Mesodermal cell (in vitro differentiated cells): Measurements from ENCODE around the gene ADGRE1.
"Not testable (repeated sequence)": the region's sequence is repeated elsewhere in the genome, so short reads cannot be mapped to it uniquely, and the experiment has no call there.

Experiments
- H3K27ac ChIP-seq: 2 replicates; pipeline ENCODE4 v1.7.0; 2013; ENCODE audit warnings: mild to moderate bottlenecking, low read depth, low read length, moderate library complexity; ENCODE audit not compliant: severe bottlenecking
- H3K36me3 ChIP-seq: 2 replicates; pipeline ENCODE4 v1.7.1; 2013; ENCODE audit warnings: mild to moderate bottlenecking, low read length, moderate library complexity; ENCODE audit not compliant: control insufficient read depth, insufficient read depth
- H3K4me1 ChIP-seq: one replicate; pipeline ENCODE4 v1.7.1; 2013; ENCODE audit warnings: mild to moderate bottlenecking, low read length; ENCODE audit not compliant: insufficient read depth, control insufficient read depth, poor library complexity, severe bottlenecking
- H3K4me3 ChIP-seq: 2 replicates; pipeline ENCODE4 v1.7.0; 2013; ENCODE audit warnings: low read length, control low read depth, mild to moderate bottlenecking; ENCODE audit not compliant: insufficient read depth, poor library complexity, severe bottlenecking; ENCODE audit errors: extremely low read depth
- H3K9me3 ChIP-seq: 2 replicates; pipeline ENCODE4 v1.7.1; 2013; ENCODE audit warnings: mild to moderate bottlenecking, low read length, moderate library complexity; ENCODE audit not compliant: control insufficient read depth
- WGBS, 2 experiments: methylation state at CpG; one replicate each; pipeline ENCODE4 v1.1.5; 2013; ENCODE audit warnings: missing lambda C conversion rate in 2 of 2; ENCODE audit not compliant: insufficient coverage in 2 of 2; 5-methylcytosine and 5-hydroxymethylcytosine counted together

The ADGRE1 gene

GRCh38 chr19:6861683-6862286, 25.6 kb upstream of the ADGRE1 start:
- H3K9me3 ChIP-seq, result peaks cover 3% of the 10 kb centered on the region
- WGBS, 2 experiments, result 85 to 92% methylated on average over 8 of the region's 10 CpGs
- no peak overlapping the region for H3K4me3 ChIP-seq
- H3K4me1 ChIP-seq, result no peaks in the 10 kb centered on the region
- H3K36me3 ChIP-seq, result no peaks in the 10 kb centered on the region
- H3K27ac ChIP-seq, result no peak overlapping the region

GRCh38 chr19:6862673-6863078, 24.7 kb upstream of the ADGRE1 start:
- Histone ChIP-seq H3K27ac (no peak overlapping the region), H3K4me3 (no peak overlapping the region), H3K4me1 (no peaks in the 10 kb centered on the region), H3K36me3 (no peaks in the 10 kb centered on the region), H3K9me3 (no peaks in the 10 kb centered on the region)
- 3 to 10% methylated on average over 12 to 16 of the region's 16 CpGs for WGBS, 2 experiments

GRCh38 chr19:6864325-6864940, 22.9 kb upstream of the ADGRE1 start:
- Histone ChIP-seq H3K4me3 (no peak overlapping the region), H3K36me3 (no peaks in the 10 kb centered on the region), H3K4me1 (no peaks in the 10 kb centered on the region), H3K27ac (no peak overlapping the region), H3K9me3 (no peaks in the 10 kb centered on the region)
- WGBS, 2 experiments, result 85 to 100% methylated on average over 4 to 5 of the region's 9 CpGs

GRCh38 chr19:6865849-6866248, 21.5 kb upstream of the ADGRE1 start:
- Histone ChIP-seq H3K27ac (no peak overlapping the region), H3K36me3 (no peaks in the 10 kb centered on the region), H3K4me3 (no peak overlapping the region), H3K9me3 (peaks cover 3% of the 10 kb centered on the region), H3K4me1 (no peaks in the 10 kb centered on the region)
- WGBS, 2 experiments, result 78 to 79% methylated on average over 7 to 9 of the region's 10 CpGs

- Histone ChIP-seq H3K4me3 (no peak overlapping the region), H3K9me3 (peaks cover 4% of the 10 kb centered on the region), H3K36me3 (no peaks in the 10 kb centered on the region), H3K27ac (no peak overlapping the region), H3K4me1 (no peaks in the 10 kb centered on the region)
- WGBS, 2 experiments, result 83 to 85% methylated on average over 4 to 6 of the region's 6 CpGs
Measured at GRCh38 chr19:6866741-6867151, 20.6 kb upstream of the ADGRE1 start.

- Histone ChIP-seq H3K36me3 (no peaks in the 10 kb centered on the region), H3K27ac (no peak overlapping the region), H3K4me3 (no peak overlapping the region), H3K9me3 (peaks cover 10% of the 10 kb centered on the region), H3K4me1 (no peaks in the 10 kb centered on the region)
- WGBS, 2 experiments, result 56 to 72% methylated on average over 4 of the region's 4 CpGs
Measured at GRCh38 chr19:6868351-6868750, 19.0 kb upstream of the ADGRE1 start.

- not testable (repeated sequence) for H3K36me3 ChIP-seq, H3K9me3 ChIP-seq, H3K4me1 ChIP-seq, H3K27ac ChIP-seq, H3K4me3 ChIP-seq
- WGBS, 2 experiments, result 87 to 90% methylated on average over 5 to 14 of the region's 22 CpGs
Measured at GRCh38 chr19:6869151-6869882, 18.1 kb upstream of the ADGRE1 start.

- H3K4me1 ChIP-seq, result no peaks in the 10 kb centered on the region
- no peak overlapping the region for H3K27ac ChIP-seq
- H3K9me3 ChIP-seq, result peaks cover 30% of the 10 kb centered on the region
- no peaks in the 10 kb centered on the region for H3K36me3 ChIP-seq
- no peak overlapping the region for H3K4me3 ChIP-seq
- 74 to 83% methylated on average over 4 of the region's 10 CpGs for WGBS, 2 experiments
Measured at GRCh38 chr19:6873708-6874431, 13.5 kb upstream of the ADGRE1 start.

GRCh38 chr19:6875218-6875617, 12.2 kb upstream of the ADGRE1 start:
- peaks cover 30% of the 10 kb centered on the region for H3K9me3 ChIP-seq
- no peak overlapping the region for H3K4me3 ChIP-seq
- no peaks in the 10 kb centered on the region for H3K4me1 ChIP-seq
- no peaks in the 10 kb centered on the region for H3K36me3 ChIP-seq
- H3K27ac ChIP-seq, result no peak overlapping the region
- 73 to 75% methylated on average over 1 to 2 of the region's 2 CpGs for WGBS, 2 experiments

- no peak overlapping the region for H3K27ac ChIP-seq
- WGBS, 2 experiments, result 27 to 29% methylated on average over 1 to 2 of the region's 7 CpGs
- H3K4me3 ChIP-seq, result no peak overlapping the region
- no peaks in the 10 kb centered on the region for H3K36me3 ChIP-seq
- H3K4me1 ChIP-seq, result no peaks in the 10 kb centered on the region
- peaks cover 34% of the 10 kb centered on the region for H3K9me3 ChIP-seq
Measured at GRCh38 chr19:6876748-6877147, 10.6 kb upstream of the ADGRE1 start.
